ENCODE data around the gene PPFIBP2. TPM values are rescaled to one million over a fixed set of nuclear protein-coding genes. Genes with fewer than 3 reads are reported as not detected.

Gene PPFIBP2
- polyA plus RNA-seq, 6 donors from 2014 or later = 3.7 to 13.3 (median 7.4) TPM

- peaks cover 21 to 22% of the 10 kb centered on the region in 2 donors for H3K36me3 Mint-ChIP-seq
- no peak for ATAC-seq (ENCODE audit: low read depth in 2 of 2)
- no peak for DNase-seq
- peaks cover 0 to 13% (median 10%) of the 10 kb centered on the region in 7 donors for H3K9me3 Mint-ChIP-seq
- peaks cover 26 to 37% (median 35%) of the 10 kb centered on the region in 3 donors for H3K4me1 Mint-ChIP-seq
- peaks cover 5 to 45% (median 8%) of the 10 kb centered on the region in 3 donors for H3K27me3 Mint-ChIP-seq
- no peak overlapping the region for H3K27ac Mint-ChIP-seq
- H3K4me3 Mint-ChIP-seq = no peak overlapping the region
Observed at GRCh38 chr11:7572001-7572712, 58.4 kb downstream of the PPFIBP2 start.

GRCh38 chr11:7573193-7573557, 59.4 kb downstream of the PPFIBP2 start:
- Mint-ChIP-seq H3K9me3 (peaks cover 0 to 6% (median 3%) of the 10 kb centered on the region in 7 donors), H3K27me3 (peaks cover 4 to 48% (median 18%) of the 10 kb centered on the region in 3 donors), H3K36me3 (peaks cover 11 to 12% of the 10 kb centered on the region in 2 donors), H3K4me3 (no peak overlapping the region), H3K27ac (no peak overlapping the region), H3K4me1 (peaks cover 36 to 47% (median 45%) of the 10 kb centered on the region in 3 donors)
- ATAC-seq (ENCODE audit: low read depth in 2 of 2) (no peak), DNase-seq (no peak)

GRCh38 chr11:7573558-7574296, 59.9 kb downstream of the PPFIBP2 start:
- Mint-ChIP-seq H3K4me1 (peaks cover 41 to 52% (median 51%) of the 10 kb centered on the region in 3 donors), H3K27me3 (peaks cover 8 to 51% (median 22%) of the 10 kb centered on the region in 3 donors)

GRCh38 chr11:7574491-7575130, 60.8 kb downstream of the PPFIBP2 start:
- peaks cover 10 to 48% (median 22%) of the 10 kb centered on the region in 3 donors for H3K27me3 Mint-ChIP-seq
- no peak overlapping the region for H3K4me3 Mint-ChIP-seq
- H3K4me1 Mint-ChIP-seq = peaks cover 38 to 49% (median 46%) of the 10 kb centered on the region in 3 donors
- no peak overlapping the region for H3K27ac Mint-ChIP-seq
- no peak for ATAC-seq (ENCODE audit: low read depth in 2 of 2)
- H3K36me3 Mint-ChIP-seq = peaks cover under 1 to 11% of the 10 kb centered on the region in 2 donors
- DNase-seq = no peak
- H3K9me3 Mint-ChIP-seq = no peaks in the 10 kb centered on the region

More at GRCh38 chr11:7573558-7574296, 59.9 kb downstream of the PPFIBP2 start:
- ATAC-seq (ENCODE audit: low read depth in 2 of 2) = no peak
- H3K27ac Mint-ChIP-seq = no peak overlapping the region
- peaks cover 0 to 3% (median 0%) of the 10 kb centered on the region in 7 donors for H3K9me3 Mint-ChIP-seq
- peaks cover 7 to 9% of the 10 kb centered on the region in 2 donors for H3K36me3 Mint-ChIP-seq
- DNase-seq = no peak
- H3K4me3 Mint-ChIP-seq = no peak overlapping the region

- DNase-seq (no peak), ATAC-seq (ENCODE audit: low read depth in 2 of 2) (no peak)
- H3K4me3 Mint-ChIP-seq = peak overlapping the region in 3 of 8 donors; percentile 16 to 65 (median 44)
- peaks cover 37 to 46% (median 43%) of the 10 kb centered on the region in 3 donors for H3K4me1 Mint-ChIP-seq
- H3K36me3 Mint-ChIP-seq = peaks cover 0 to 4% of the 10 kb centered on the region in 2 donors
- no peaks in the 10 kb centered on the region for H3K9me3 Mint-ChIP-seq
- H3K27ac Mint-ChIP-seq = peak overlapping the region in 2 of 6 donors; percentile 39 to 65
- peaks cover 10 to 46% (median 22%) of the 10 kb centered on the region in 3 donors for H3K27me3 Mint-ChIP-seq
Observed at GRCh38 chr11:7575841-7576725, 62.3 kb downstream of the PPFIBP2 start.

- ATAC-seq (ENCODE audit: low read depth in 2 of 2) (no peak), DNase-seq (no peak)
- Mint-ChIP-seq H3K27me3 (peaks cover 10 to 40% (median 22%) of the 10 kb centered on the region in 3 donors), H3K9me3 (no peaks in the 10 kb centered on the region), H3K27ac (peak overlapping the region in 5 of 6 donors; percentile 1 to 76 (median 56)), H3K4me3 (peak overlapping the region in 3 of 8 donors; percentile 5 to 65 (median 43)), H3K4me1 (peaks cover 35 to 46% (median 43%) of the 10 kb centered on the region in 3 donors), H3K36me3 (peaks cover 0 to 4% of the 10 kb centered on the region in 2 donors)
Observed at GRCh38 chr11:7576726-7577290, 63.0 kb downstream of the PPFIBP2 start.

- Mint-ChIP-seq H3K27me3 (peaks cover 10 to 41% (median 22%) of the 10 kb centered on the region in 3 donors), H3K9me3 (no peaks in the 10 kb centered on the region), H3K4me1 (peaks cover 35 to 46% (median 43%) of the 10 kb centered on the region in 3 donors), H3K27ac (peak overlapping the region in 5 of 6 donors; percentile 39 to 76 (median 65)), H3K36me3 (peaks cover 2 to 4% of the 10 kb centered on the region in 2 donors), H3K4me3 (peak overlapping the region in 6 of 8 donors; percentile 5 to 65 (median 38))
- ATAC-seq (ENCODE audit: low read depth in 2 of 2) (peak in 1 of 2 donors; percentile 44), DNase-seq (no peak)
Observed at GRCh38 chr11:7577291-7578190, 63.7 kb downstream of the PPFIBP2 start.

- peaks cover 4 to 9% of the 10 kb centered on the region in 2 donors for H3K36me3 Mint-ChIP-seq
- peaks cover 43 to 47% (median 46%) of the 10 kb centered on the region in 3 donors for H3K4me1 Mint-ChIP-seq
- peak overlapping the region in 3 of 6 donors; percentile 34 to 67 (median 65) for H3K27ac Mint-ChIP-seq
- DNase-seq (no peak), ATAC-seq (ENCODE audit: low read depth in 2 of 2) (no peak)
- no peaks in the 10 kb centered on the region for H3K9me3 Mint-ChIP-seq
- H3K27me3 Mint-ChIP-seq = peaks cover 10 to 48% (median 22%) of the 10 kb centered on the region in 3 donors
- H3K4me3 Mint-ChIP-seq = peak overlapping the region in 2 of 8 donors; percentile 26 to 51
Observed at GRCh38 chr11:7578276-7578955, 64.6 kb downstream of the PPFIBP2 start.

- H3K27me3 Mint-ChIP-seq = peaks cover 10 to 48% (median 22%) of the 10 kb centered on the region in 3 donors
- no peak overlapping the region for H3K27ac Mint-ChIP-seq
- H3K9me3 Mint-ChIP-seq = no peaks in the 10 kb centered on the region
- no peak overlapping the region for H3K4me3 Mint-ChIP-seq
- no peak for DNase-seq
- H3K36me3 Mint-ChIP-seq = peaks cover 4 to 9% of the 10 kb centered on the region in 2 donors
- no peak for ATAC-seq (ENCODE audit: low read depth in 2 of 2)
- H3K4me1 Mint-ChIP-seq = peaks cover 43 to 54% (median 45%) of the 10 kb centered on the region in 3 donors
Observed at GRCh38 chr11:7579361-7579791, 65.6 kb downstream of the PPFIBP2 start.

- Mint-ChIP-seq H3K4me3 (no peak overlapping the region), H3K27me3 (peaks cover 10 to 39% (median 17%) of the 10 kb centered on the region in 3 donors), H3K4me1 (peaks cover 31 to 36% (median 31%) of the 10 kb centered on the region in 3 donors), H3K36me3 (peaks cover 8 to 9% of the 10 kb centered on the region in 2 donors), H3K9me3 (no peaks in the 10 kb centered on the region), H3K27ac (no peak overlapping the region)
- DNase-seq (no peak), ATAC-seq (ENCODE audit: low read depth in 2 of 2) (no peak)
Observed at GRCh38 chr11:7581021-7581590, 67.3 kb downstream of the PPFIBP2 start.

Data from naive B cell (primary cell).